H1 (cell line): Measurements from ENCODE around the gene CCL25. TPM values are rescaled to one million over a fixed set of nuclear protein-coding genes. Genes with fewer than 3 reads are reported as not detected.

Experiments used
- polyA plus RNA-seq, 7 experiments: library from polyadenylated mRNA; depleted of rRNA in 3 of 7; stranded (reverse) in 5 of 7; unstranded in 2 of 7; fragments of >200 nt in 5 of 7; fragments of 200-250 nt in 2 of 7; gene quantifications; 1 replicate in 5 of 7; 2 replicates in 1 of 7; 4 replicates in 1 of 7; pipeline versions ENCODE4 v1.2.1 to v1.2.3, GENCODE V29; 2011 to 2013; ENCODE audit warnings: missing spikeins in 2 of 7, mixed read lengths in 2 of 7
- total RNA-seq: library from RNA; stranded (reverse); fragmentation: NEBNext Ultra II Directional; extraction: Animal tissue kit (Norgen Biotek cat#: 25700); gene quantifications from 2 replicates; pipeline ENCODE4 v1.2.1, GENCODE V29; 2021
- TF ChIP-seq, protein P1 (sequence below): fragments of 300-600 bp; sonication (generic); IDR thresholded peaks from 2 replicates; pipeline ENCODE4 v1.7.1; 2012; ENCODE audit warnings: low read length, moderate library complexity, mild to moderate bottlenecking, inconsistent platforms; ENCODE audit not compliant: insufficient replicate concordance

CCL25 gene
- total and polyA plus RNA-seq, 2 of the 8 experiments (the other 6 are each of a cell fraction or from before 2014, with no cell fraction given): 0.59 TPM; not detected in 1

DNA sequence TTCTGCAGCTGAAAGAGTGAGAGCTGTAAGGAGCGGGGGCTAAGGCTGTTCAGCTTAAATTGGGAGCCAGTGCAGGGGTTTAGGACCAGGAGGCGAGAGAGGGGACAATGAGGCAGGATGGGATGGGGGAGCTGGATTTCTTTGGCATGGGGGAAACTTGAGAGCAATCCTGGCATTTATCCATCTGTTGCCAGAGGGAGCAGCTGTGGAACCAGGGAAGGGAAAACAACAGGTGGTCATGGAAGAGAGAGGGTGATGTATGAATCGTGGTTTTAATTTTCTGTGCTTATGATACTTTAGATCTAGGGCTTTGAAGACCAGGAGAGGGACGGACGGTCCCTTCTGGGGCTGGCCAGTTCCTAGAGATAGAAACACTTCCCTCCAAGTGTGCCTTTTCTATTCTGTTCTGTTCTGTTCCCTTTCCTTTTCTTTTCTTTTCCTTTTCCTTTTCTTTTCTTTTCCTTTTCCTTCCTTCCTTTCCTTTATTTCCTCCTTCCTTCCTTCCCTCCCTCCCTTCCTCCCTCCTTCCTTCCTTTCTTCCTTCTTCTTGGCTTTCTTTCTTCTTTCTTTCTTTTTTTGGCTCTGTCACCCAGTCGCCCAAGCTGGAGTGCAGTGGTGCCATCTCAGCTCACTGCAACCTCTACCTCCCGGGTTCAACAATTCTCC, 16.0 kb upstream of the CCL25 start (continued):
- TF ChIP-seq, protein P1, sequence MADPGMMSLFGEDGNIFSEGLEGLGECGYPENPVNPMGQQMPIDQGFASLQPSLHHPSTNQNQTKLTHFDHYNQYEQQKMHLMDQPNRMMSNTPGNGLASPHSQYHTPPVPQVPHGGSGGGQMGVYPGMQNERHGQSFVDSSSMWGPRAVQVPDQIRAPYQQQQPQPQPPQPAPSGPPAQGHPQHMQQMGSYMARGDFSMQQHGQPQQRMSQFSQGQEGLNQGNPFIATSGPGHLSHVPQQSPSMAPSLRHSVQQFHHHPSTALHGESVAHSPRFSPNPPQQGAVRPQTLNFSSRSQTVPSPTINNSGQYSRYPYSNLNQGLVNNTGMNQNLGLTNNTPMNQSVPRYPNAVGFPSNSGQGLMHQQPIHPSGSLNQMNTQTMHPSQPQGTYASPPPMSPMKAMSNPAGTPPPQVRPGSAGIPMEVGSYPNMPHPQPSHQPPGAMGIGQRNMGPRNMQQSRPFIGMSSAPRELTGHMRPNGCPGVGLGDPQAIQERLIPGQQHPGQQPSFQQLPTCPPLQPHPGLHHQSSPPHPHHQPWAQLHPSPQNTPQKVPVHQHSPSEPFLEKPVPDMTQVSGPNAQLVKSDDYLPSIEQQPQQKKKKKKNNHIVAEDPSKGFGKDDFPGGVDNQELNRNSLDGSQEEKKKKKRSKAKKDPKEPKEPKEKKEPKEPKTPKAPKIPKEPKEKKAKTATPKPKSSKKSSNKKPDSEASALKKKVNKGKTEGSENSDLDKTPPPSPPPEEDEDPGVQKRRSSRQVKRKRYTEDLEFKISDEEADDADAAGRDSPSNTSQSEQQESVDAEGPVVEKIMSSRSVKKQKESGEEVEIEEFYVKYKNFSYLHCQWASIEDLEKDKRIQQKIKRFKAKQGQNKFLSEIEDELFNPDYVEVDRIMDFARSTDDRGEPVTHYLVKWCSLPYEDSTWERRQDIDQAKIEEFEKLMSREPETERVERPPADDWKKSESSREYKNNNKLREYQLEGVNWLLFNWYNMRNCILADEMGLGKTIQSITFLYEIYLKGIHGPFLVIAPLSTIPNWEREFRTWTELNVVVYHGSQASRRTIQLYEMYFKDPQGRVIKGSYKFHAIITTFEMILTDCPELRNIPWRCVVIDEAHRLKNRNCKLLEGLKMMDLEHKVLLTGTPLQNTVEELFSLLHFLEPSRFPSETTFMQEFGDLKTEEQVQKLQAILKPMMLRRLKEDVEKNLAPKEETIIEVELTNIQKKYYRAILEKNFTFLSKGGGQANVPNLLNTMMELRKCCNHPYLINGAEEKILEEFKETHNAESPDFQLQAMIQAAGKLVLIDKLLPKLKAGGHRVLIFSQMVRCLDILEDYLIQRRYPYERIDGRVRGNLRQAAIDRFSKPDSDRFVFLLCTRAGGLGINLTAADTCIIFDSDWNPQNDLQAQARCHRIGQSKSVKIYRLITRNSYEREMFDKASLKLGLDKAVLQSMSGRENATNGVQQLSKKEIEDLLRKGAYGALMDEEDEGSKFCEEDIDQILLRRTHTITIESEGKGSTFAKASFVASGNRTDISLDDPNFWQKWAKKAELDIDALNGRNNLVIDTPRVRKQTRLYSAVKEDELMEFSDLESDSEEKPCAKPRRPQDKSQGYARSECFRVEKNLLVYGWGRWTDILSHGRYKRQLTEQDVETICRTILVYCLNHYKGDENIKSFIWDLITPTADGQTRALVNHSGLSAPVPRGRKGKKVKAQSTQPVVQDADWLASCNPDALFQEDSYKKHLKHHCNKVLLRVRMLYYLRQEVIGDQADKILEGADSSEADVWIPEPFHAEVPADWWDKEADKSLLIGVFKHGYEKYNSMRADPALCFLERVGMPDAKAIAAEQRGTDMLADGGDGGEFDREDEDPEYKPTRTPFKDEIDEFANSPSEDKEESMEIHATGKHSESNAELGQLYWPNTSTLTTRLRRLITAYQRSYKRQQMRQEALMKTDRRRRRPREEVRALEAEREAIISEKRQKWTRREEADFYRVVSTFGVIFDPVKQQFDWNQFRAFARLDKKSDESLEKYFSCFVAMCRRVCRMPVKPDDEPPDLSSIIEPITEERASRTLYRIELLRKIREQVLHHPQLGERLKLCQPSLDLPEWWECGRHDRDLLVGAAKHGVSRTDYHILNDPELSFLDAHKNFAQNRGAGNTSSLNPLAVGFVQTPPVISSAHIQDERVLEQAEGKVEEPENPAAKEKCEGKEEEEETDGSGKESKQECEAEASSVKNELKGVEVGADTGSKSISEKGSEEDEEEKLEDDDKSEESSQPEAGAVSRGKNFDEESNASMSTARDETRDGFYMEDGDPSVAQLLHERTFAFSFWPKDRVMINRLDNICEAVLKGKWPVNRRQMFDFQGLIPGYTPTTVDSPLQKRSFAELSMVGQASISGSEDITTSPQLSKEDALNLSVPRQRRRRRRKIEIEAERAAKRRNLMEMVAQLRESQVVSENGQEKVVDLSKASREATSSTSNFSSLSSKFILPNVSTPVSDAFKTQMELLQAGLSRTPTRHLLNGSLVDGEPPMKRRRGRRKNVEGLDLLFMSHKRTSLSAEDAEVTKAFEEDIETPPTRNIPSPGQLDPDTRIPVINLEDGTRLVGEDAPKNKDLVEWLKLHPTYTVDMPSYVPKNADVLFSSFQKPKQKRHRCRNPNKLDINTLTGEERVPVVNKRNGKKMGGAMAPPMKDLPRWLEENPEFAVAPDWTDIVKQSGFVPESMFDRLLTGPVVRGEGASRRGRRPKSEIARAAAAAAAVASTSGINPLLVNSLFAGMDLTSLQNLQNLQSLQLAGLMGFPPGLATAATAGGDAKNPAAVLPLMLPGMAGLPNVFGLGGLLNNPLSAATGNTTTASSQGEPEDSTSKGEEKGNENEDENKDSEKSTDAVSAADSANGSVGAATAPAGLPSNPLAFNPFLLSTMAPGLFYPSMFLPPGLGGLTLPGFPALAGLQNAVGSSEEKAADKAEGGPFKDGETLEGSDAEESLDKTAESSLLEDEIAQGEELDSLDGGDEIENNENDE: no peak
